ENCODE data around the gene EPN2.

GRCh38 chr17:19329136-19329535 is 92.0 kb downstream of the EPN2 start:
- TF ChIP-seq POLR2AphosphoS5 (IDR thresholded peaks at IDR 0.05; ENCODE audit: low read depth, low read length): no peak
- TF ChIP-seq SPI1 (IDR thresholded peaks at IDR 0.05; ENCODE audit: low read depth, low read length): no peak
- no peak for TF ChIP-seq POLR2A (IDR thresholded peaks at IDR 0.05; ENCODE audit: low read depth, low read length)
- TF ChIP-seq TAF1 (IDR thresholded peaks at IDR 0.05; ENCODE audit: low read depth, low read length): no peak

Measured in GM12891 (cell line).